CD4-positive, alpha-beta T cell treated with Interferon gamma for 1 hour (primary cell): Measurements from ENCODE around the gene COMMD4.
A peak's percentile ranks its signal among the peaks of the same experiment; 100 is the strongest.
"Not testable (repeated sequence)": the region's sequence is repeated elsewhere in the genome, so short reads cannot be mapped to it uniquely, and the experiment has no call there.

ENCODE experiments used
- DNase-seq: peaks from one replicate; pipeline ENCODE4 v3.0.0-alpha.2; 2020

COMMD4 gene

GRCh38 chr15:75333654-75334419 lies 2.0 kb upstream of the COMMD4 start:
- DNase-seq: peak; percentile 12

DNA sequence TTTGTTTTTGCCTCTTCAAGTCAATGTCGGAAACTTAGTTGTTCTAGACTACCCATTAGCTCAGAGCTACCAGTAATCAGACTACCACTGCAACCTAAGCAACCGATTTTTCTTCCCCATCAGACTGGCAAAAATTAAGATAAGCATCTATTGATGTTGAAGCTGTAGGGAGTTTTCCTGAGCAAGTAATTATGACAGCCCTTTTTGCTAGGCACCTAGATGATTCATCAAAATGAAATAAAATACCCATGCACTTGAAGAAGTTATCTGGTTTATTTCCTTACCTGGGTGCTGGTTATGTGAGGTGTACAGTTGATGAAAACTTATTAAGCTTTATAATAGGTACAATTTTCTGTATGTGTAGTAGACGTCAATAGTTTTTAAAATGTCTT lies 554 bp upstream of the COMMD4 start:
- no peak for DNase-seq

- DNase-seq: no peak
Measured at GRCh38 chr15:75338661-75339240, 2.9 kb downstream of the COMMD4 start.

DNA sequence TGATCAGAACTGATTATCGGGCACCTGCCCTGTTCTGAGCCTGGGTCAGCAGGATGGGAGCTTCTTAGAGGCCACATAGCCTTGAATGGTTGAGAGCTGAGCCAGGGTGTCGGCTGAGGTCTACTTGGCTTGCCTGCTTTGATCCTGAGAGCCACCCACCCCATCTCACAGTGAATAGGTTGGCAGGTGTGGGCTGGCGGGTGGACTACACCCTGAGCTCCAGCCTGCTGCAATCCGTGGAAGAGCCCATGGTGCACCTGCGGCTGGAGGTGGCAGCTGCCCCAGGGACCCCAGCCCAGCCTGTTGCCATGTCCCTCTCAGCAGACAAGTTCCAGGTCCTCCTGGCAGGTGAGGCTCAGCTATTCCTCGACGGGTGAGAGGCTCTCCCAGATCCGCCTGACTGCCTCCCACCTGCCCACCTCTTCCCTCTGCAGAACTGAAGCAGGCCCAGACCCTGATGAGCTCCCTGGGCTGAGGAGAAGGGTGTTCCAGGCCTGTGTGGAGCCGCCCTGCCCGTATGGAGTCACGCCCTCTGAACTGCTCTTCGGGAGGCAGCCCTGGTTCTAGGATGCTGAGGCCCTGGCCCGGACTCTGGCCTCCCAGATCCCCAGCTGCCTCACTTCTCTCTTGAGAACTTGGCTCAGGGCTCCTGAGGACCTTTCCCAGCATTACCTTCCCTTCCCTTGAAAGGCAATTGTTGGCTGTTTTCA lies 3.8 kb downstream of the COMMD4 start:
- DNase-seq: no peak

DNA sequence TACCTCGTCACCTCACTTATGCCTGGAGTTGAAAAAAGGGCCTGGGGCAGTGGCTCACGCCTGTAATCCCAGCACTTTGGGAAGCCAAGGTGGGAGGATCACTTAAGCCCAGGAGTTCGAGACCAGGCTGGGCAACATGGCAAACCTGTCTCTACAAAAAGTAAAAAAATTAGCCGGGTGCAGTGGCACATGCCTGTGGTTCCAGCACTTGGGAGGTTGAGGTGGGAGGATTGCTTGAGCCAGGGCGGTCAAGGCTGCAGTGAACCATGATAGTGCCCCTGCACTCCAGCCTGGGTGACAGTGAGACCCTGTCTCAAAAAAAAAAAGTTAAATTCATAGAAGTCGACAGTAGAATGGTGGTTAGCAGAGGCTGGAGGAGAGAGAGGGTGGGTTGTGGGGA lies 6.4 kb downstream of the COMMD4 start:
- no peak for DNase-seq

DNA sequence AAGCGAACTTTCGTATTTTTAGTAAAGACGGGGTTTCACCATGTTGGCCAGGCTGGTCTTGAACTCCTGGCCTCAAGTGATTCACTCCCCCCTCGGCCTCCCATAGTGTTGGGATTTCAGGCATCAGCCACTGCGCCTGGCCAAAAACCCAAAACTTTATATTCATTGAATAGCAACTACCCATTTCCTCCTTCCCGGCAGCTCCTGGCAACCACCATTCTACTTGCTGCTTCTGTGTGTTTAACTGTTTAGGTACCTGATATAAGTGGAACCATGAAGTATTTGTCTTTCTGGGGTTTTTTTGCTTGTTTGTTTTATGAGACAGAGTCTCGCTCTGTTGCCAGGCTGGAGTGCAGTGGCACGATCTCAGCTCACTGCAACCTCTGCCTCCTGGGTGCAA lies 8.1 kb downstream of the COMMD4 start:
- not testable (repeated sequence) for DNase-seq

GRCh38 chr15:75346796-75347221 lies 10.9 kb downstream of the COMMD4 start, which contains the start of gene NEIL1:
Gene NEIL1, plus strand, starts transcription at chr15:75347039. Its CDS starts 1,867 bp downstream, at chr15:75348906.
- DNase-seq: no peak

GRCh38 chr15:75347222-75348033 lies 11.6 kb downstream of the COMMD4 start:
- peak; percentile 86 for DNase-seq

DNA sequence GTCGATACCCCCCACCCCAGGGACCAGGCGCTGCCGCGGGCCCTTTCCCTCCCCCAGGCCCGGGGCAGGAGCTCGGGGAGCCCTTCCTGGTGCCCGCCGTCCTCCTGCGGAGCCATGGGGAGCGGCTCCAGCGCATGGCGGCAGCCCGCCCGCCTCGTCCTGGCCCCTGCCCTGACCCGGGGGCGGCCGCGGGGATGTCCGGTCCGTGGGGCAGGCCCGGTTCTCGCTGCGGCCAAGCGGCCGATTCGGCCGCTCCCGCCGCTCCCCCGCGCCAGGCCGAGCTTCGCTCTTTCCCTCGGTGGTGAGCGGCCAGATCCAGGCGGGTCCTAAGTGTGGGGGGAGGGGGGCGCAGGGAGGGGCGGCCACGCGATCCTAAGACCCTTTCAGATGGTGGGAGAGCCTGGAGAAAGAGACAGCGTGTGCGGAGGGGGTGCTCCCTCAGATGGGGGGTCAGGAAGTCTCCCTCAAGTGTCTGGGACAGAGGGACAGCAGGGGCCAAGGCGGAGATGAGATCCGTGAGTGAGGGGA lies 12.2 kb downstream of the COMMD4 start:
- DNase-seq: no peak

DNA sequence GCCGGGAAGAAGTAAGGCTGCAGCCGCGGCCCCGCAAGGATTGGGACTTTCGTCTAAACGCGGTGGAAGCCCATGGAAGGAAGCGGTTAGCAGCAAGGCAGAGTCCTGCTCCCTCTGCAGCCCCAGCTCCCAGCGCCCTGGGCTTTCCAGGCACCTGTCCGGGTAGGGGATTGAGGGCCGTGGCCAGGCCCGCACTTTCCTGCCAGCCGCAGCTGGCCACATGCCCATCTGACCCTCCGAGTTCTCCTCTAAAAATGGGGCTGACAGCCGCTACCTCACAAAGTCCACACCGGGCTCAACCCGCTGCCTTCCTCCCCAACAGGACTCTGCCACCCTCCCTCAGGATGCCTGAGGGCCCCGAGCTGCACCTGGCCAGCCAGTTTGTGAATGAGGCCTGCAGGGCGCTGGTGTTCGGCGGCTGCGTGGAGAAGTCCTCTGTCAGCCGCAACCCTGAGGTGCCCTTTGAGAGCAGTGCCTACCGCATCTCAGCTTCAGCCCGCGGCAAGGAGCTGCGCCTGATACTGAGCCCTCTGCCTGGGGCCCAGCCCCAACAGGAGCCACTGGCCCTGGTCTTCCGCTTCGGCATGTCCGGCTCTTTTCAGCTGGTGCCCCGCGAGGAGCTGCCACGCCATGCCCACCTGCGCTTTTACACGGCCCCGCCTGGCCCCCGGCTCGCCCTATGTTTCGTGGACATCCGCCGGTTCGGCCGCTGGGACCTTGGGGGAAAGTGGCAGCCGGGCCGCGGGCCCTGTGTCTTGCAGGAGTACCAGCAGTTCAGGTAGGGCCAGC lies 12.9 kb downstream of the COMMD4 start:
- no peak for DNase-seq

GRCh38 chr15:75349351-75349669 lies 13.4 kb downstream of the COMMD4 start:
- DNase-seq: not testable (repeated sequence)

DNA sequence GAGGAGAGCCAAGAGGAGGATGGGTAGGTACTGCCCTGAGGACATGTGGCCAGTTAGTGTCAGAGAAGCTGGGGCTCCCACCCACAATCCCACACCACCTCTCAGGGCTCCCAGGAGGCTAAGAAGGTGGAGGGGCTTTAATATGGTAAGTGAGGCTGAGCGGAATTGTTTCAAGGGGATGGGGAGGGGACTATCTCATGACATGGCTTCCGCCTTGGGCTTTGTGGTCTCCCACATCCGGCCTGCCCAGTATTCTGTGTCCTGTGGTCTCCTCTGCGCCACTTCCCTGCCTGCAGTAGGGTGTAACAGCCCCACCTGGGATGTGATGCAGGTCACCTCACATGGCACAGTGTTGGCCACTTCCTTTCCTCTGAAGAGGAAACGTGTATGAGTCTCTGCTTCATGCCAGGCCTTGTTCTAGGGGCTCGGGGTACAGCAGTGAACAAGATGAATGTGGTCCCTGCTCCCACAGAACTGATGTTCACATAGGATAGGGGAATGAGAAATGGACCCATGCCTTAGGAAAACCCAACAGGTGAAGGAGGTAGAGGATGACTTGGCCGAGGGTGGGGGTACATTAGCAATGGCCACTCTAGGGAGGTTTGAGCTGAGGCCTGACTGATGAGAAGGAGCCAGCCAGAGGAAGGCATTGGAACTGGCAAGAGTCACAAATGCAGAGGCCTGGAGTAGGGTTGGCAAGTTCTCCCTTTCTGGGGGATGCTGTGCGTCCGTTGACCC lies 14.2 kb downstream of the COMMD4 start:
- DNase-seq: peak; percentile 89

- DNase-seq: no peak
Measured at GRCh38 chr15:75350601-75351361, 14.9 kb downstream of the COMMD4 start.

GRCh38 chr15:75352186-75353080 lies 16.6 kb downstream of the COMMD4 start:
- DNase-seq: no peak

DNA sequence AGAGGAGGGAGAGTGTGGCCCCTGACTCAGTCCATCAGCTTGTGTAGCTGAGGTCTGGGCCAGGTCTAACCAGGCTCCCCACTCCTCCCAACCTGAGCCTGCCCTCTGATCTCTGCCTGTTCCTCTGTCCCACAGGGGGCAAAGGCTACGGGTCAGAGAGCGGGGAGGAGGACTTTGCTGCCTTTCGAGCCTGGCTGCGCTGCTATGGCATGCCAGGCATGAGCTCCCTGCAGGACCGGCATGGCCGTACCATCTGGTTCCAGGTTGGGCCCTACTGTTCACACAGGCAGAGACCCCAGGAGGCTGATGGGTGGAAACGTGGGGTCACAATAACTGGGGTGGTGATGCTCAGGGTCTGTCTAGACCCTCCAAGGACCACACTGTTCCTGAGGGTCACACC lies 17.7 kb downstream of the COMMD4 start:
- DNase-seq: no peak

DNA sequence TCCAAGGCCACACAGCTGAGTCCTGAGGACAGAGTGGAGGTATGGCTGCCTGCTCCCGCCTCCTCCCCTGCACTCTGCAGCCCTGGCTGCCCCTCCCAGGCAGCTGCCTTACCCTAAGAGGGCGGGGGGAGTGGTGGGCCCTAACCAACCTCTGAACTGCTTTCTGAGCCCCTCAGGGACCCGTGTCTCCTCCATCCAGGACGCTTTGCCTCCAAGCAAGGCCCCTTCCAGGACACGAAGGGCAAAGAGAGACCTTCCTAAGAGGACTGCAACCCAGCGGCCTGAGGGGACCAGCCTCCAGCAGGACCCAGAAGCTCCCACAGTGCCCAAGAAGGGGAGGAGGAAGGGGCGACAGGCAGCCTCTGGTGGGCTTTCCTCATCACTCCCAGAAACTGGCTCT lies 18.6 kb downstream of the COMMD4 start:
- DNase-seq: no peak

- DNase-seq: no peak
Measured at GRCh38 chr15:75355369-75355768, 19.5 kb downstream of the COMMD4 start.

DNA sequence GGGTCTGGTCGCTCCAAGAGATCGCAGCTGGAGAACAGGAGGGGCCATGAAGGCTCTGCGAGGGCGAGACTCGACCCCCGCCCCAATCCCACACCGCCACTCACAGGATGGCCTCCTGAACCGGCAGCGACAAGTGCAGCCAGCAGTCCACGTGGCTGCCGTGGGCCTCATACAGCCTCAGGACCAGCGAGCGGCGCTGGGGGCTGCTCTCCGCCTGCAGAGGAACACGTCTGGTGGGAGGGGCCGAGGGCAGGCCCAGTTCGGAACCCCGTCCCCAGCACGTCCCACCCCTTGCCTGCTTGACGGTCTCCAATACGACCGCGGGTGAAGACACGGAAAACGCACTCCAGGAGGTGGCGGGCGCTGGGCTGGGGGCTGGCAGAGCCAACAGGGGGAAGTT lies 20.1 kb downstream of the COMMD4 start:
- DNase-seq: no peak

- DNase-seq: no peak
Measured at GRCh38 chr15:75356517-75356916, 20.7 kb downstream of the COMMD4 start.
